NCI-H1105 (cell line): ENCODE data around the gene MAP3K4.
"Not testable (repeated sequence)": the region's sequence is repeated elsewhere in the genome, so short reads cannot be mapped to it uniquely, and the experiment has no call there.

Experiments used
- DNase-seq: peaks from one replicate; lab custom pipeline; 2025; lab: John Stamatoyannopoulos, UW

The MAP3K4 gene

GRCh38 chr6:160967833-160968232, 23.7 kb upstream of the MAP3K4 start:
- no peak for DNase-seq

GRCh38 chr6:160971171-160971570, 20.4 kb upstream of the MAP3K4 start:
- DNase-seq: no peak

- DNase-seq: no peak
These were observed 19.5 kb upstream of the MAP3K4 start for GRCh38 chr6:160972111-160972510.

- not testable (repeated sequence) for DNase-seq
These were observed 19.0 kb upstream of the MAP3K4 start for GRCh38 chr6:160972594-160972993.

GRCh38 chr6:160973311-160974250, 18.0 kb upstream of the MAP3K4 start:
- no peak for DNase-seq

GRCh38 chr6:160974304-160974771, 17.2 kb upstream of the MAP3K4 start:
- DNase-seq: no peak

GRCh38 chr6:160975162-160975561, 16.4 kb upstream of the MAP3K4 start:
- DNase-seq: no peak

GRCh38 chr6:160975961-160976360, 15.6 kb upstream of the MAP3K4 start:
- not testable (repeated sequence) for DNase-seq

GRCh38 chr6:160978141-160978901, 13.2 kb upstream of the MAP3K4 start:
- no peak for DNase-seq

GRCh38 chr6:160979061-160979708, 12.4 kb upstream of the MAP3K4 start:
- no peak for DNase-seq

- not testable (repeated sequence) for DNase-seq
These were observed 8.1 kb upstream of the MAP3K4 start for GRCh38 chr6:160983377-160983948.

GRCh38 chr6:160986851-160987250, 4.7 kb upstream of the MAP3K4 start:
- no peak for DNase-seq

- no peak for DNase-seq
These were observed 4.3 kb upstream of the MAP3K4 start for GRCh38 chr6:160987265-160987664.

- no peak for DNase-seq
These were observed 643 bp upstream of the MAP3K4 start for GRCh38 chr6:160990847-160991405.

- DNase-seq: peak; percentile 77
These were observed 751 bp downstream of the MAP3K4 start for GRCh38 chr6:160992061-160992979.

- DNase-seq: no peak
These were observed 1.4 kb downstream of the MAP3K4 start for GRCh38 chr6:160992980-160993314.

- peak; percentile 85 for DNase-seq
These were observed 3.7 kb downstream of the MAP3K4 start for GRCh38 chr6:160995271-160995670.

- DNase-seq: no peak
These were observed 4.6 kb downstream of the MAP3K4 start for GRCh38 chr6:160996131-160996601.

GRCh38 chr6:160998217-160998616, 6.6 kb downstream of the MAP3K4 start:
- DNase-seq: no peak

- no peak for DNase-seq
These were observed 7.2 kb downstream of the MAP3K4 start for GRCh38 chr6:160998766-160999165.

- no peak for DNase-seq
These were observed 7.9 kb downstream of the MAP3K4 start for GRCh38 chr6:160999516-160999915.
